GM10847 (cell line): Measurements from ENCODE around the gene GALNT13.

Experiments
- POLR2A ChIP-seq: IDR thresholded peaks from 2 replicates; pipeline ENCODE4 v1.6.1; 2011; ENCODE audit not compliant: insufficient read length; ENCODE audit errors: extremely low read depth

Gene GALNT13

DNA sequence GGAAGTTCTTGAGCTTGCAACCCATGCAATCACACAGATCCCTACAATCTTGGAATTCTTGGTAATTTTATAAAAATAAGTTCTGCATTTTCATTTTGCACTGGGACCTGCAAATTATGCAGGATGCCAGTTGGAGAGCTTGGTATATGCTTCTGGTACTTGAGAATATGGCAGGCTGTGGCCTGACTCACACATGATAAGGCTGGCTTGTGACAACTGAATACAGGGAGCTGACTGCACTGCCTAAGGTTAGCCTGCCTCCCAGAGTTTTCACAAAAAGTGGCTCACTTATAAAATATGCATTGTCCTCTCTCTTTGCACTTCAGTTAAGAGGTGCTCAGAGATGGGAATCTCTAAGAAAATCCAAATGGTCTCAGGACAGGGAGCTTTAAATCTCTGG lies 561.3 kb downstream of the GALNT13 start:
- TF ChIP-seq POLR2A, result no peak

- TF ChIP-seq POLR2A, result no peak
Observed at GRCh38 chr2:154437104-154437503, 565.4 kb downstream of the GALNT13 start.

DNA sequence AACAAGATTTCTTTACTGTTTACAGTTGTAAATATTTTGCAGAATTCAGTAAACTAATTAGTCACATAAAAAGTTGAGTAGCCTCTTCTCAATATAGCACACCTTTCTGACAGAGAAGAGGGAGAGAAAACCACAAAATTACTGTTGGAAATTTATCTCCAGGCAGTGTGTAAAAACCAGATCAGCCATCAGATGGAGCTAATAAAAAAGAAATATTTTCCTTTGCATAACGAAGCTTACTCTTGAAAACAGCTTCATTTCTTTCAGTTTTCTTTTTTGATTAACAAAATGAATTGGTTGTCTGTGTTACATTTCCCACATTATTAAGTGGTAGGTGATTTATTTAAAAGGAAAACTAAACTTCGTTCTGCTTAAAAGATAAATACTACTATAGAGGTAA lies 567.4 kb downstream of the GALNT13 start:
- TF ChIP-seq POLR2A, result no peak

DNA sequence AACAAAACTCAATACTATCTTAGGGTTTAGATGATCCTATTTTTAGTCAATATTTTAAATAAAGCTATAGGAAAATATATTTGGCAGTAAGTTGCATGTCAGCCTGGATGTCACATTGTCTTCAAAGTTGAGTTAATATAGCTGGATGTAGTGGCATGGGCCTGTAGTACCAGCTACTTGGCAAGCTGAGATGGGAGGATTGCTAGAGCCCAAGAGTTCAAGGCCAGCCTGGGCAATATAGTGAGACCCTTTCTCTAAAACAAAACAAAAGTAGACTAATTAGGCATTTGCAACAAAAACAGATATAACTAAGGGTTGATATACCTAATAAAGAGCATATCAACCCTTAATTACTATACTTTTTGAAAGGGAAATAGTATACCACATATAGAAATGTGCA lies 572.2 kb downstream of the GALNT13 start:
- TF ChIP-seq POLR2A, result no peak

DNA sequence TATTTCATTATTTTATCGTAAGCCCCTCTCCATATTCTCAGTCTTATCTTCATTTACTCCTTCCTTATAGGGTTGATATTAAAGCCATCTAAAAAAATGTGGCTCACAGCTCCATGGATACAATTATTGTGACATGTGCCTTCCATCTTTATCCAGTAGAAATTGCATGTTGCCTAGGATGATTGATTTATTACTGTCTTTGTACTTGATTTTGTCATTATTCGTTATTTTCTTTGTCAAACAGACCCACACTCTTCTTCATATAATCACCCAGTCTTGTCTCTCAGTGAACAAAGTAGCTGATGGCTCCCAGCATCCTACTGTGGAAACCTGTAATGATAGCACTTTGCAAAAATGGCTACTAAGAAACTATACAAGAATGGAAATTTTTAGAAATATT lies 574.6 kb downstream of the GALNT13 start:
- no peak for TF ChIP-seq POLR2A

DNA sequence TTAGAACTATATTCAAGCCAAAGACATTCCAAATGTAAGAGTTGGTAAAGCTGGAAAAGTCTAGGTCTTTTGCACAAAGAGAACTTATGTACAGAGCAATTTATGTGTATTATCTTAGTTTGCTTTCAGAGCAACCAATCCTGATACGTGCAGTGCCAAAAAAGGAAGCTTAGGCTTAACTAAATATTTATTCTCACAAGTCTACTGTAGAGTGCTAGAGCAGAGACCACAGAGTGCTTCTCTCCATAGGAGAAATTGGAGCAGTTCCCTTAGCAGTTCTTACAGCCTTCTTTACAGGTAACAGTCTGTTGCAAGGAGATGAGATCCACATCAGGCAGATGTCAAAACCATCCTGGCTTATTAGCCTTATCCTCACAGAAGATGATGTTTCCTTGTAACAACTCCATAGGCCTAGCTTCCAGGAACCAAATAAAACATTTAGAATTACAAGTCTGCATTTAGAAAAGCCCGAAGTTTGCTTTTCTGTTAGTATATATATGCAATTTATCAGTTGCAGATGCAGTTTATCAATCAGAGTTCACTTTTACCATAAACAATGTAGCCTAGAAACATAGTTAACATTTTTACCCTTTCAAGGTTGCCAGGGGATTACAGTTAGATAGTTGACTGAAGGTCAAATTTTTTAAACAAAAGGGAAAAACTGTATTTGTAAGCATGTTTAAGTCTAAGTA lies 576.2 kb downstream of the GALNT13 start:
- TF ChIP-seq POLR2A, result no peak

DNA sequence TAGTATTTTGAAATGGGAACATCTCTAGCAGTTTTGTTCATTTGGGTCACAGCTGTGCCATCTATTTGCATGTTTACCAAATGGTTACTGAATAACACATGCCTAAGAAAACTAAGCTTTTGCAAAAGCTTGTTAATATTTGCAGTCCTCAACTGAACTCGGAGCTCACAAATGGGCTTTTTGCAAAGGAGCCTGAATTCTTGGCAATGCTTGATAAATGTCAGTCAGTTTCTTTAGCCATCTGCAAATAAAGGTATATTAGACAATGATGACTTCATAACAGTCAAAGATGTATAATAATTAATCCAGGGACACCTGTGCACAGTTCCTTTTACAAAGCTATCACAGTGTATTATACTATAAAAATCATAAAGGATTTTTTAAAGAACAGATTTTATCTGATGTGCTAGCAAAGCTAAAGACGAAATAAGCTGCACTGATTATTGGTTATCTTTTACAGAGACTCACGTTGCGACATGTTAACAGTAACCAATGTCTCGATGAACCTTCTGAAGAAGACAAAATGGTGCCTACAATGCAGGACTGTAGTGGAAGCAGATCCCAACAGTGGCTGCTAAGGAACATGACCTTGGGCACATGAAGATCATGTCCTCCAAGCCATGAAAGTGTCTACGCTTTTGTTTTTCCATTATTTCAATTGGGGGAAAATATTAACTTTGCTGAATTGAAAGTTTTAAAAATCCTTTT lies 578.4 kb downstream of the GALNT13 start:
- no peak for TF ChIP-seq POLR2A

GRCh38 chr2:154452471-154452870 lies 580.7 kb downstream of the GALNT13 start:
- no peak for TF ChIP-seq POLR2A

DNA sequence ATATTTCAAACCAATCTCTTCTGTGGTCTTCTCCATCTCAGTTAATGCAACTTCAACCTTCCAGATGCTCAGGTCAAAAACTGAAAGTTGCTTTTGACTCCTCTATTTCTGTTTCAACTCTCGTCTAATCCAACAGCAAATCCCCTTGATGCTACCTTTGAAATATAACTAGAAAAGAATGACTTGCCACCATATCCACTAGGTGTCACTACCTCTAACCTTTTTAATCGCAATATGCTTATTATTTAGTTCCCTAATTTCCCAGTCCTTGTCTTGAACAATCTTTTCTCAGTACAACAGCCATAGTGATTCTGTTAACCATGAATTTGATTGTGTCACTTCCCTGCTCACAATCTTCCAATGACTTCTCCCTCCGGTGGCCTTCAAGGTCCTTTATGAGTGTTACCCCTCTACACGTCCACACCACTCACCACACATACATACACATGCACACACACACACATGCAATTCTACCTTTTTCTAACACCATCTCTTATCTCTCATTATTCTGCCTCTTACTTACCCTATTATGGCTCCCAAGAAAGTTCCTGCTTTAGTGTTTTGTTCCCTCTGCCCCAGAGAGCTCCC lies 581.3 kb downstream of the GALNT13 start:
- TF ChIP-seq POLR2A, result no peak

- TF ChIP-seq POLR2A, result no peak
Observed at GRCh38 chr2:154455166-154455565, 583.4 kb downstream of the GALNT13 start.

DNA sequence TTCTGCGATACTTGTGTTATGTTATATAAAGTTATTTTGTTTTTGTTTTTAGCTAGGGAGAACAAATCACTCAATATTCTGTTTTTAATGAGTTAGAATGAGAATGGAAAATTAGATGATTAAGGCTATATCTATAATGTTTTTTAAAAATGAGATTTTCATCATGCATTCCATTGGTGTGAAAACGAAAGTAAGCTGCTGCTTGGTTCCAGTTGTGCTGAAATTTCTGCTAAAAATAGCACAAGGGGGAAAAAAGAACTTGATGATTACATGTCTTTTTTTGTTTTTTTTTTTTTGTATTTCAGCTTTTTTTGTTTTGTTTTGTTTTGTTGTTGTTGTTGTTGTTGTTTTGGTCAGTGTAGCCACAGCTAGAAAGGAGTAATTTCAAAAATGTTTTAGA lies 584.1 kb downstream of the GALNT13 start:
- no peak for TF ChIP-seq POLR2A

GRCh38 chr2:154457286-154457685 lies 585.6 kb downstream of the GALNT13 start:
- no peak for TF ChIP-seq POLR2A

- TF ChIP-seq POLR2A, result no peak
Observed at GRCh38 chr2:154459286-154459685, 587.6 kb downstream of the GALNT13 start.

DNA sequence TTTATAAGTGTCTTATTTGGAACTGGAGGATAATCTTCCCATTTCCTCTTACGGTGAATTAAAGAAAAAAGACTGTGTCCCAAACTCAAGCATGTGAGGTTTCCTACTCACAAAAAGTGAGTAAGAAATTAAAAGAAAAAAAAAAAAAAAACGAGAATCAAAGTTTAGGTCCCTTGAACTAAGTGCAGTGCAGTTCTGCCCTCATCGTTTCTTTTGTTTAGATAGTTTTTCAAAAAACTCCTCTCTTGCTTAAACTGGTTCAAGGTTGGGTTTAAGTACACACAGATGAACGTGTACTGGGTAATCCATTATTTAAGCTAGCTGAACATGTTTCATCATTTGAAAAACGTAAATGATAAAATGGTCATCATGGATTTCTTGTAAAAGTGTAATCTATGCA lies 590.9 kb downstream of the GALNT13 start:
- TF ChIP-seq POLR2A, result no peak

DNA sequence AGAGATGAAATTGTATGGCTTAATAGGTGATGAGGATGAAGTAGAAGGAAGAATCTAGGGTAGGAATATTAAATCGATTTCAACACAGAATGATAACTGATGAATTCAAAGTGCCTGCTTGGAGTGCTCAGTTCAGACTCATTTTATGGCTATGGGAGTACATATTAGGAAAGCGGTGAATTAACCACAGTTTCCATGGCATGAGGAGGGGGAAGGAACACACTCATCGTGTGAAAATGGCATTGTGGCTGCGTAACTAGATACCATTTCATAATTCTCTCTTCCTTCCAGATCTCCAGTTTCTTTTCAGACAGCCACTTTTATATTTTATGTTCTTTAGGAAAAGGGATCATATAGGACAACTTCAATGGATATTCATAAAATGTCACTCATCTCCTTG lies 594.5 kb downstream of the GALNT13 start:
- no peak for TF ChIP-seq POLR2A

GRCh38 chr2:154470376-154470775 lies 598.7 kb downstream of the GALNT13 start:
- TF ChIP-seq POLR2A, result no peak
